Transverse colon (tissue), 4 donors: ENCODE measurements around the gene FRMD3.

Experiments
- CTCF ChIP-seq, 5 experiments: fragments of 200-600 bp in 3 of 5; fragments of 450-650 bp in 2 of 5; sonication (generic) in 3 of 5; IDR thresholded peaks; 1 replicate in 2 of 5; 2 replicates in 3 of 5; pipeline ENCODE4 v1.5.1; 2016 to 2017; ENCODE audit warnings: antibody characterized with exemption in 5 of 5, inconsistent platforms in 3 of 5, mild to moderate bottlenecking in 2 of 5, moderate library complexity in 1 of 5
- POLR2A ChIP-seq: fragments of 450-650 bp; IDR thresholded peaks from one replicate; pipeline ENCODE4 v1.6.1; 2016; ENCODE audit warnings: antibody characterized with exemption, mild to moderate bottlenecking, moderate library complexity
- POLR2AphosphoS5 ChIP-seq, 3 donors: sonication (generic); formaldehyde crosslinking; IDR thresholded peaks; one replicate each; pipeline ENCODE4 v1.6.1; 2016; ENCODE audit warnings: antibody characterized with exemption in 3 of 3

DNA sequence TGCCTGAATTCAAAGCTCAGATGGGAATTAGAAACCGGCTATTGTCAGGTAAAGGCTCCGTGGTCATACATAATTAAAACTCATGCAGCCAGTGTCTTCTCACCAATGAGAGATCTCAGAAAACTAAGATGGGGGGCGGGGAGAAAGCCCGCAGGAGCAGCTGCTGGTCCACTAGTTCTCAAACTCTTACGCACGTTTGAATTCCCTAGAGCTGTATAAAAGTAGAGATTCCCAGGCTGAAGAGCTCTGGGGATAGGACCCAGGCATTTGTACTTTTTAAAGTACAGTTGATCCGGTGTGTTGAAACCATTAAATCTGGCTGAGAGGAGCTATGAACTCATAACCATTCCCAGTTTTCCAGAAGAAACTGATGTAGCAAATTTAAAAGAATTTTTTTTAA lies 68.5 kb downstream of the FRMD3 start:
- TF ChIP-seq POLR2A (no peak), CTCF (IDR thresholded peaks at IDR 0.05) (no peak), POLR2AphosphoS5 (IDR thresholded peaks at IDR 0.05) (no peak)
